DMS79 treated with DMSO at 0.1 percent for 48 hours (cell line): ENCODE results near the gene SARS2.
A peak's percentile ranks its signal among the peaks of the same experiment; 100 is the strongest.
"Not testable (repeated sequence)": the region's sequence is repeated elsewhere in the genome, so short reads cannot be mapped to it uniquely, and the experiment has no call there.

Experiments used
- DNase-seq: peaks from one replicate; lab custom pipeline; 2025; lab: John Stamatoyannopoulos, UW

SARS2 gene

GRCh38 chr19:38892841-38893240 lies 37.7 kb downstream of the SARS2 start:
- peak; percentile 93 for DNase-seq

GRCh38 chr19:38891771-38892170 lies 38.8 kb downstream of the SARS2 start:
- no peak for DNase-seq

- DNase-seq, result no peak
These were observed 39.9 kb downstream of the SARS2 start for GRCh38 chr19:38890686-38891085.

- DNase-seq, result no peak
These were observed 40.8 kb downstream of the SARS2 start for GRCh38 chr19:38889803-38890202.

GRCh38 chr19:38888876-38889275 lies 41.7 kb downstream of the SARS2 start:
- no peak for DNase-seq

GRCh38 chr19:38884691-38885090 lies 45.9 kb downstream of the SARS2 start:
- not testable (repeated sequence) for DNase-seq

- DNase-seq, result no peak
These were observed 47.3 kb downstream of the SARS2 start for GRCh38 chr19:38883286-38883685.

GRCh38 chr19:38880882-38881609 lies 49.5 kb downstream of the SARS2 start:
- no peak for DNase-seq

GRCh38 chr19:38880076-38880881 lies 50.3 kb downstream of the SARS2 start:
- no peak for DNase-seq

- no peak for DNase-seq
These were observed 51.2 kb downstream of the SARS2 start for GRCh38 chr19:38879400-38879751.

GRCh38 chr19:38878575-38879399 lies 51.8 kb downstream of the SARS2 start:
- no peak for DNase-seq

- DNase-seq, result peak; percentile 47
These were observed 52.6 kb downstream of the SARS2 start, which contains the start of gene RINL for GRCh38 chr19:38877781-38878574. RINL (minus strand) TSS chr19:38878275; CDS start chr19:38876742, 1,533 bp downstream.

GRCh38 chr19:38875656-38876395 lies 54.7 kb downstream of the SARS2 start:
- no peak for DNase-seq

- DNase-seq, result not testable (repeated sequence)
These were observed 57.2 kb downstream of the SARS2 start for GRCh38 chr19:38873400-38873799.

GRCh38 chr19:38870612-38871011 lies 60.0 kb downstream of the SARS2 start:
- DNase-seq, result no peak

GRCh38 chr19:38869836-38870607 lies 60.5 kb downstream of the SARS2 start:
- DNase-seq, result no peak

- no peak for DNase-seq
These were observed 61.3 kb downstream of the SARS2 start for GRCh38 chr19:38869160-38869835.

GRCh38 chr19:38868551-38868950 lies 62.0 kb downstream of the SARS2 start:
- DNase-seq, result no peak

GRCh38 chr19:38867171-38867780 lies 63.3 kb downstream of the SARS2 start:
- DNase-seq, result no peak
